PFSK-1 (cell line): ENCODE measurements around the gene SERPINB10.

Experiments
- FOXP2 ChIP-seq: optimal IDR thresholded peaks from 2 replicates; pipeline ENCODE3; 2011; ENCODE audit warnings: borderline replicate concordance, control low read depth, inconsistent platforms; ENCODE audit not compliant: insufficient read depth; ENCODE audit errors: extremely low read length, extremely low read depth
- POLR2AphosphoS5 ChIP-seq: IDR thresholded peaks from 2 replicates; pipeline ENCODE4 v1.6.1; 2012; ENCODE audit warnings: low read depth, mild to moderate bottlenecking, control low read depth, low read length, moderate library complexity
- REST ChIP-seq, 2 experiments: IDR thresholded peaks; 2 replicates each; pipeline versions ENCODE4 v1.6.1 to v1.8.0; 2011 to 2012; ENCODE audit warnings: low read depth in 2 of 2, low read length in 2 of 2, control low read depth in 1 of 2, inconsistent platforms in 1 of 2, mild to moderate bottlenecking in 1 of 2, moderate library complexity in 1 of 2; ENCODE audit not compliant: insufficient read depth in 1 of 2
- SIN3A ChIP-seq: IDR thresholded peaks from 2 replicates; pipeline ENCODE4 v1.6.1; 2012; ENCODE audit warnings: mild to moderate bottlenecking, low read length, moderate library complexity, borderline replicate concordance; ENCODE audit not compliant: insufficient read depth
- TAF1 ChIP-seq: IDR thresholded peaks from 2 replicates; pipeline ENCODE4 v1.6.1; 2012; ENCODE audit warnings: low read length, control low read depth, borderline replicate concordance; ENCODE audit not compliant: insufficient read depth

SERPINB10 gene

GRCh38 chr18:63906056-63906455, 1.7 kb upstream of the SERPINB10 start:
- TF ChIP-seq FOXP2 = no peak
- TF ChIP-seq TAF1 = no peak
- no peak for TF ChIP-seq POLR2AphosphoS5
- no peak for TF ChIP-seq SIN3A
- no peak for TF ChIP-seq REST (IDR thresholded peaks at IDR 0.05; ENCODE audit: insufficient read depth in 1 of 2, low read depth in 2 of 2, low read length in 2 of 2)

- TF ChIP-seq FOXP2 = no peak
- TF ChIP-seq TAF1 = no peak
- TF ChIP-seq REST (IDR thresholded peaks at IDR 0.05; ENCODE audit: insufficient read depth in 1 of 2, low read depth in 2 of 2, low read length in 2 of 2) = no peak
- no peak for TF ChIP-seq POLR2AphosphoS5
- TF ChIP-seq SIN3A = no peak
Measured at GRCh38 chr18:63908858-63909257, 1.1 kb downstream of the SERPINB10 start.

- TF ChIP-seq POLR2AphosphoS5 = no peak
- no peak for TF ChIP-seq SIN3A
- no peak for TF ChIP-seq TAF1
- TF ChIP-seq FOXP2 = no peak
- no peak for TF ChIP-seq REST (IDR thresholded peaks at IDR 0.05; ENCODE audit: insufficient read depth in 1 of 2, low read depth in 2 of 2, low read length in 2 of 2)
Measured at GRCh38 chr18:63909870-63910269, 2.1 kb downstream of the SERPINB10 start.

GRCh38 chr18:63917817-63918216, 10.1 kb downstream of the SERPINB10 start:
- TF ChIP-seq SIN3A (no peak), TAF1 (no peak), REST (IDR thresholded peaks at IDR 0.05; ENCODE audit: insufficient read depth in 1 of 2, low read depth in 2 of 2, low read length in 2 of 2) (no peak), FOXP2 (no peak), POLR2AphosphoS5 (no peak)

- TF ChIP-seq POLR2AphosphoS5 = no peak
- TF ChIP-seq FOXP2 = no peak
- TF ChIP-seq TAF1 = no peak
- TF ChIP-seq SIN3A = no peak
- no peak for TF ChIP-seq REST (IDR thresholded peaks at IDR 0.05; ENCODE audit: insufficient read depth in 1 of 2, low read depth in 2 of 2, low read length in 2 of 2)
Measured at GRCh38 chr18:63922049-63922448, 14.3 kb downstream of the SERPINB10 start.
